NT2/D1 (cell line): ENCODE data around the gene PCDHGA11.
"Not testable (repeated sequence)": the region's sequence is repeated elsewhere in the genome, so short reads cannot be mapped to it uniquely, and the experiment has no call there.

Source experiments
- DNase-seq: peaks from one replicate; pipeline ENCODE4 v3.0.0-alpha.2; 2011; ENCODE audit warnings: low read depth, low spot score
- H3K27me3 ChIP-seq: 2 replicates; pipeline ENCODE4 v1.6.0; 2011; ENCODE audit warnings: mild to moderate bottlenecking; ENCODE audit not compliant: insufficient read length, insufficient read depth
- H3K36me3 ChIP-seq: 2 replicates; pipeline ENCODE4 v1.6.1; 2011; ENCODE audit warnings: mild to moderate bottlenecking, low read length, mixed read lengths; ENCODE audit not compliant: insufficient read depth, insufficient read length
- H3K4me1 ChIP-seq: 2 replicates; pipeline ENCODE4 v1.5.1; 2011; ENCODE audit not compliant: insufficient read depth, insufficient read length
- H3K4me3 ChIP-seq: 2 replicates; pipeline ENCODE4 v1.5.1; 2011; ENCODE audit warnings: low read depth; ENCODE audit not compliant: insufficient read length
- H3K9ac ChIP-seq: 2 replicates; pipeline ENCODE4 v1.6.0; 2011; ENCODE audit warnings: low read depth; ENCODE audit not compliant: insufficient read length
- H3K9me3 ChIP-seq: 2 replicates; pipeline ENCODE4 v1.5.1; 2011; ENCODE audit warnings: mild to moderate bottlenecking, low read length; ENCODE audit not compliant: insufficient read depth
- SUZ12 ChIP-seq: IDR thresholded peaks from 2 replicates; pipeline ENCODE4 v1.6.1; 2011; ENCODE audit not compliant: insufficient read length, insufficient read depth; ENCODE audit errors: extremely low read depth
- YY1 ChIP-seq: IDR thresholded peaks from 2 replicates; pipeline ENCODE4 v1.6.1; 2011; ENCODE audit not compliant: insufficient read length, insufficient read depth
- ZNF274 ChIP-seq: IDR thresholded peaks from 2 replicates; pipeline ENCODE4 v1.6.1; 2011; ENCODE audit warnings: mild to moderate bottlenecking, low read depth, low read length

The PCDHGA11 gene

GRCh38 chr5:141419074-141419880, 1.6 kb upstream of the PCDHGA11 start:
- H3K27me3 ChIP-seq = peaks cover 25% of the 10 kb centered on the region
- TF ChIP-seq SUZ12 = no peak
- no peak for TF ChIP-seq YY1
- TF ChIP-seq ZNF274 = no peak
- peaks cover 52% of the 10 kb centered on the region for H3K9me3 ChIP-seq
- peaks cover 5% of the 10 kb centered on the region for H3K36me3 ChIP-seq
- H3K4me3 ChIP-seq = no peak overlapping the region
- no peaks in the 10 kb centered on the region for H3K4me1 ChIP-seq
- no peak overlapping the region for H3K9ac ChIP-seq
- no peak for DNase-seq

- Histone ChIP-seq H3K4me1 (no peaks in the 10 kb centered on the region), H3K27me3 (peaks cover 25% of the 10 kb centered on the region), H3K36me3 (peaks cover 5% of the 10 kb centered on the region), H3K4me3 (peak overlapping the region; percentile 47), H3K9ac (peak overlapping the region; percentile 83), H3K9me3 (peaks cover 52% of the 10 kb centered on the region)
- TF ChIP-seq YY1 = no peak
- no peak for TF ChIP-seq ZNF274
- TF ChIP-seq SUZ12 = no peak
- DNase-seq = no peak
Measured at GRCh38 chr5:141421489-141421855, 621 bp downstream of the PCDHGA11 start.

GRCh38 chr5:141422742-141423291, 2.0 kb downstream of the PCDHGA11 start:
- TF ChIP-seq SUZ12 = no peak
- TF ChIP-seq YY1 = no peak
- no peak for TF ChIP-seq ZNF274
- H3K36me3 ChIP-seq = peaks cover 10% of the 10 kb centered on the region
- no peak overlapping the region for H3K4me3 ChIP-seq
- H3K9me3 ChIP-seq = peaks cover 57% of the 10 kb centered on the region
- peaks cover 25% of the 10 kb centered on the region for H3K27me3 ChIP-seq
- no peak for DNase-seq
- H3K4me1 ChIP-seq = no peaks in the 10 kb centered on the region
- H3K9ac ChIP-seq = no peak overlapping the region

GRCh38 chr5:141427783-141428426, 7.1 kb downstream of the PCDHGA11 start:
- Histone ChIP-seq H3K36me3 (peaks cover 5% of the 10 kb centered on the region), H3K27me3 (no peaks in the 10 kb centered on the region), H3K4me3 (no peak overlapping the region), H3K9ac (no peak overlapping the region), H3K9me3 (peaks cover 39% of the 10 kb centered on the region), H3K4me1 (no peaks in the 10 kb centered on the region)
- DNase-seq = no peak
- TF ChIP-seq YY1 (no peak), SUZ12 (no peak), ZNF274 (no peak)

- no peak for TF ChIP-seq ZNF274
- TF ChIP-seq SUZ12 = no peak
- TF ChIP-seq YY1 = no peak
- Histone ChIP-seq H3K9ac (no peak within 1 kb of the TSS), H3K36me3 (peaks cover 5% of the 10 kb centered on the region), H3K4me3 (no peak within 1 kb of the TSS), H3K4me1 (no peaks in the 10 kb centered on the region), H3K27me3 (no peaks in the 10 kb centered on the region), H3K9me3 (peaks cover 28% of the 10 kb centered on the region; the same call in 1 of the 2 replicates)
- DNase-seq = no peak
Measured at GRCh38 chr5:141430332-141431113, 9.7 kb downstream of the PCDHGA11 start, which contains the start of gene PCDHGA12. PCDHGA12 (plus strand) TSS chr5:141430507; CDS start chr5:141430760, 253 bp downstream.

GRCh38 chr5:141431286-141431685, 10.4 kb downstream of the PCDHGA11 start:
- no peak for DNase-seq
- Histone ChIP-seq H3K4me1 (no peaks in the 10 kb centered on the region), H3K36me3 (peaks cover 5% of the 10 kb centered on the region), H3K27me3 (no peaks in the 10 kb centered on the region), H3K9me3 (peaks cover 28% of the 10 kb centered on the region; the same call in 1 of the 2 replicates), H3K9ac (no peak overlapping the region), H3K4me3 (no peak overlapping the region)
- TF ChIP-seq YY1 = no peak
- TF ChIP-seq SUZ12 = no peak
- no peak for TF ChIP-seq ZNF274

GRCh38 chr5:141432308-141432707, 11.5 kb downstream of the PCDHGA11 start:
- not testable (repeated sequence) for H3K36me3 ChIP-seq, H3K4me3 ChIP-seq, DNase-seq, H3K27me3 ChIP-seq, H3K4me1 ChIP-seq, H3K9ac ChIP-seq
- peaks cover 27% of the 10 kb centered on the region; the same call in 1 of the 2 replicates for H3K9me3 ChIP-seq

GRCh38 chr5:141432726-141433125, 11.9 kb downstream of the PCDHGA11 start:
- not testable (repeated sequence) for DNase-seq, H3K4me1 ChIP-seq, H3K4me3 ChIP-seq, H3K9ac ChIP-seq, H3K36me3 ChIP-seq, H3K27me3 ChIP-seq
- H3K9me3 ChIP-seq = peaks cover 23% of the 10 kb centered on the region; the same call in 1 of the 2 replicates
